Heart left ventricle (tissue), 16 donors: ENCODE data around the gene FBXO46. TPM values are rescaled to one million over a fixed set of nuclear protein-coding genes. Genes with fewer than 3 reads are reported as not detected.
"Not testable (repeated sequence)": the region's sequence is repeated elsewhere in the genome, so short reads cannot be mapped to it uniquely, and the experiment has no call there.

Experiments
- ATAC-seq, 4 donors: fragments of 200-7000 bp; cut with Tn5 transposase; one replicate each; pipeline ENCODE4 v1.9.1; 2020 to 2022; ENCODE audit warnings: moderate library complexity in 4 of 4, mild to moderate bottlenecking in 3 of 4, moderate number of reproducible peaks in 1 of 4
- DNase-seq, 5 donors: peaks; one replicate each; pipeline ENCODE4 v3.0.0-alpha.2; 2020
- H3K27ac ChIP-seq, 12 donors: fragments of 200-600 bp; sonication (generic) in 4 of 12; one replicate each; pipeline versions ENCODE4 v1.5.0 to v1.8.0; 2016 to 2022; ENCODE audit warnings: mild to moderate bottlenecking in 2 of 12
- H3K27me3 ChIP-seq, 9 donors: fragments of 200-600 bp; sonication (generic) in 2 of 9; one replicate each; pipeline versions ENCODE4 v1.5.1 to v1.8.0; 2016 to 2022; ENCODE audit warnings: mild to moderate bottlenecking in 3 of 9
- H3K36me3 ChIP-seq, 9 donors: fragments of 200-600 bp; sonication (generic) in 2 of 9; one replicate each; pipeline versions ENCODE4 v1.5.0 to v1.8.0; 2018 to 2022; ENCODE audit warnings: mild to moderate bottlenecking in 2 of 9
- H3K4me1 ChIP-seq, 12 donors: fragments of 200-600 bp; sonication (generic) in 4 of 12; one replicate each; pipeline versions ENCODE4 v1.5.0 to v1.8.0; 2016 to 2022; ENCODE audit warnings: mild to moderate bottlenecking in 3 of 12
- H3K4me3 ChIP-seq, 12 donors: fragments of 200-600 bp; sonication (generic) in 4 of 12; one replicate each; pipeline versions ENCODE4 v1.5.0 to v1.8.0; 2017 to 2022; ENCODE audit warnings: mild to moderate bottlenecking in 9 of 12, moderate library complexity in 4 of 12
- H3K9me3 ChIP-seq, 12 donors: fragments of 200-600 bp; sonication (generic) in 4 of 12; one replicate each; pipeline versions ENCODE4 v1.5.0 to v1.8.0; 2016 to 2022; ENCODE audit warnings: mild to moderate bottlenecking in 1 of 12
- POLR2A ChIP-seq, 2 donors: fragments of 450-650 bp; IDR thresholded peaks; one replicate each; pipeline ENCODE4 v1.6.1; 2017; ENCODE audit warnings: antibody characterized with exemption in 2 of 2, mild to moderate bottlenecking in 2 of 2, moderate library complexity in 2 of 2
- WGBS, 4 donors: extraction: QIAGEN DNeasy Blood & Tissue Kit in 2 of 4; methylation state at CpG; one replicate each; pipeline versions ENCODE4 v1.1.5 to v1.1.7; 2013 to 2018; 5-methylcytosine and 5-hydroxymethylcytosine counted together
- intact Hi-C, 10 donors: fragments of 100-400 bp; cut with DNase I; formaldehyde crosslinking; loops; one replicate each; pipeline versions ENCODE4 v1.11.1 to v1.14.2; 2022
- polyA plus RNA-seq, 2 donors: library from polyadenylated mRNA; stranded (reverse); fragments of 200-250 nt; gene quantifications; one replicate each; pipeline ENCODE4 v1.2.3, GENCODE V29; 2013
- total RNA-seq, 9 donors: library from RNA; depleted of rRNA in 2 of 9; stranded (reverse); fragments of >200 nt in 2 of 9; fragmentation: NEBNext Ultra II Directional in 3 of 9; extraction: Animal tissue kit (Norgen Biotek cat#: 25700) in 3 of 9; gene quantifications; one replicate each; pipeline versions ENCODE4 v1.1.0 to v1.2.4, GENCODE V29; 2016 to 2023
- TF ChIP-seq, protein P1 (sequence below), 12 donors: fragments of 200-600 bp; sonication (generic) in 4 of 12; IDR thresholded peaks; one replicate each; pipeline versions ENCODE4 v1.5.0 to v1.8.0; 2018 to 2022; ENCODE audit warnings: antibody characterized with exemption in 12 of 12, mild to moderate bottlenecking in 5 of 12
- donor health status: ischemic (EF 13 %, LVEDD 7.1; RV severe dilation, severe dysfunction).
- donor health status: healthy with polysubstance abuse.
- donor health status: DM: no; HTN: yes; CAD: no.
- donor health status: DM: no; HTN: no; CAD: no.
- donor health status: ischemic (EF 25% LVEDD 6.9; RV normal size, moderate dysfunction).
- donor health status: ischemic (EF 25% LVEDD 5.7; RV mildly dilated, moderate dysfunction).
- donor health status: healthy.
- donor health status: DM: yes; HTN: yes; CAD: no.
- donor health status: ischemic (EF 35%, LVEDD 5.7; RV mildly dilated, moderate dysfunction).
- donor health status: nonischemic (EF 11% LVEDD 7.7; RV severe dilation, severe dysfunction).
- donor health status: DM: yes; HTN: yes; CAD: no.
- donor health status: PGD.
- donor health status: ischemic (EF 29% LVEDD 5.4; RV normal size, mild dysfunction).
- donor health status: nonischemic (EF 23%, LVEDD 6.1; RV moderate dilation, normal function).

Gene FBXO46
- total and polyA plus RNA-seq, 11 donors = 7.2 to 17.8 (median 10.2) TPM

DNA sequence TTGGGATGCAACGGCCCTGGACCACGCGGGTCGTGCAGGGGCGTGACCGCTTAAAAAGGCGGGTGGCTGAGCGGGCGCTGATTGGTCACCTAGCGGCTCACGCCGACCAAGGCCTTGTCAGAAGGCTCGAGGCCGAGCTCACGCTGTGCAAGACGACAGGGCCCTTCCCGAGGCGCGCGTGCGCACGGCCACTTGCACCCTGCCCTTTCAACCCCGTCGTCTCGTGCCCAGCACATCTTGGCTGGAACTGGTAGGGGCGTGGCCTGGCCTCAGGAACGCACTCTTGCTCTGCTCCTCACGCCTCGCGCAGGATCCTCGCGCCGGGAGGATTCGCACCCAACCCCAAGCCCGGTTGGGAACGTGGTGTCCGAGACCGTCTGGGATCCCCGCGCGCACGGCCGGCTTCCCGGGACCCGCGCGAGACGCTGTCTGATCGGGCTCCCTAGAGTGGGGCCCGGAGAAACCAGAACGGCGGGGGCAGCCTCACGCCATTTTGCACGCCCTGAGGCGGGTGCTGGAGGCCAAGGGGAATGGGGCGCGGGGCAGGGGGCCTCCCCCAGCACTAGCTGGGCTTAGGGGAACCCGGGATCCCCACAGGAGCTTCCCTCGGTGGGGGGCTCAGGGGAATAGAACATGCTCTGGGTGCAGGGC, 2.6 kb upstream of the FBXO46 start, which contains the start of gene MEIOSIN:
MEIOSIN (plus strand) TSS at position 280 of the 651 bp plus-strand sequence. CDS start 1,938 bp downstream, outside the sequence.
- Histone ChIP-seq H3K4me1 (peaks cover 0 to 21% (median 12%) of the 10 kb centered on the region in 12 donors), H3K36me3 (no peaks in the 10 kb centered on the region), H3K9me3 (no peaks in the 10 kb centered on the region), H3K4me3 (no peak within 1 kb of the TSS), H3K27ac (no peak within 1 kb of the TSS), H3K27me3 (no peaks in the 10 kb centered on the region)
- no peak for DNase-seq
- TF ChIP-seq, protein P1, sequence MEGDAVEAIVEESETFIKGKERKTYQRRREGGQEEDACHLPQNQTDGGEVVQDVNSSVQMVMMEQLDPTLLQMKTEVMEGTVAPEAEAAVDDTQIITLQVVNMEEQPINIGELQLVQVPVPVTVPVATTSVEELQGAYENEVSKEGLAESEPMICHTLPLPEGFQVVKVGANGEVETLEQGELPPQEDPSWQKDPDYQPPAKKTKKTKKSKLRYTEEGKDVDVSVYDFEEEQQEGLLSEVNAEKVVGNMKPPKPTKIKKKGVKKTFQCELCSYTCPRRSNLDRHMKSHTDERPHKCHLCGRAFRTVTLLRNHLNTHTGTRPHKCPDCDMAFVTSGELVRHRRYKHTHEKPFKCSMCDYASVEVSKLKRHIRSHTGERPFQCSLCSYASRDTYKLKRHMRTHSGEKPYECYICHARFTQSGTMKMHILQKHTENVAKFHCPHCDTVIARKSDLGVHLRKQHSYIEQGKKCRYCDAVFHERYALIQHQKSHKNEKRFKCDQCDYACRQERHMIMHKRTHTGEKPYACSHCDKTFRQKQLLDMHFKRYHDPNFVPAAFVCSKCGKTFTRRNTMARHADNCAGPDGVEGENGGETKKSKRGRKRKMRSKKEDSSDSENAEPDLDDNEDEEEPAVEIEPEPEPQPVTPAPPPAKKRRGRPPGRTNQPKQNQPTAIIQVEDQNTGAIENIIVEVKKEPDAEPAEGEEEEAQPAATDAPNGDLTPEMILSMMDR (IDR thresholded peaks at IDR 0.05) = no peak
- no peak for TF ChIP-seq POLR2A (IDR thresholded peaks at IDR 0.05)
- no peak for ATAC-seq
- intact Hi-C loops = loop anchor here in 7 of 10 donors (5.0 kb wide), 2 partner anchors 34 to 41 kb away; partner anchors contain the start of genes SIX5 (in 6 of the 7), QPCTL (in 1 of the 7) and SNRPD2 (in 1 of the 7)
- 90 to 95% (median 91%) methylated on average over 41 to 59 of the region's 59 CpGs for WGBS, 4 donors

DNA sequence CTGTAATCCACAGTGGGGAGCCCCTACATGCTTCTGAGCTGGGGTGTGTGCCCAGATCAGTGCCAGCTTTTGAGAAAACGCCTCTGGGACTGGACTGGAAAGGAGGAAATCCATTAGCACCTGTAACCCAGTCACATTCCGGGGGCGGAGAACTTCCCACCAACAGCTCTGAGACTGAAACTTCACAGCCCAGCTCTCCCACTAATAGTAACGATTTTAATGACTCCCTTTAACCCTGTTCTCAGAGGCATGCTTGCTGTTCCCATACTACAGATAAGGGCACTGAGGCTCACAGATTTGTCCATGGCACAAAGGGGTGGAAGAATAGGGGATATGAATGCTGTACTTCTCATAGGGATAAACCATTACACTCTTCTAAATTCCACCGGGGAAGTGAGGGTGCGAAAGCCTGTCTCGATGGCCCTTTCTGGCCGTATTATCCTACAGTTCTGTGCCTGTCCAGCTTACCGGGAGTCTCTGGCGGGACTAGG, 851 bp downstream of the FBXO46 start:
- intact Hi-C loops = loop anchor here in 9 of 10 donors (2.0 to 5.0 kb wide), 4 partner anchors 13 to 39 kb away; partner anchors contain the start of genes SIX5 (in 7 of the 9), QPCTL (in 1 of the 9) and SNRPD2 (in 1 of the 9)
- no peak for DNase-seq
- H3K36me3 ChIP-seq = no peaks in the 10 kb centered on the region
- H3K9me3 ChIP-seq = no peaks in the 10 kb centered on the region
- H3K4me1 ChIP-seq = peaks cover 0 to 22% (median 12%) of the 10 kb centered on the region in 12 donors
- H3K4me3 ChIP-seq = peak overlapping the region; percentile 66 to 93 (median 80)
- TF ChIP-seq, protein P1 (IDR thresholded peaks at IDR 0.05) = no peak
- TF ChIP-seq POLR2A (IDR thresholded peaks at IDR 0.05) = no peak
- no peaks in the 10 kb centered on the region for H3K27me3 ChIP-seq
- 4 to 15% (median 10%) methylated on average over 10 of the region's 10 CpGs for WGBS, 4 donors
- ATAC-seq = no peak
- H3K27ac ChIP-seq = peak overlapping the region in 8 of 12 donors; percentile 43 to 84 (median 68)

- Histone ChIP-seq H3K4me1 (peaks cover 0 to 22% (median 12%) of the 10 kb centered on the region in 12 donors), H3K4me3 (peak overlapping the region in 1 of 12 donors; percentile 92)
- DNase-seq, H3K36me3 ChIP-seq, H3K27me3 ChIP-seq, intact Hi-C loops, H3K9me3 ChIP-seq, ATAC-seq, H3K27ac ChIP-seq: not testable (repeated sequence)
- WGBS, 4 donors = 94 to 97% (median 95%) methylated on average over 18 of the region's 18 CpGs
Observed at GRCh38 chr19:45728683-45729082, 2.0 kb downstream of the FBXO46 start.

GRCh38 chr19:45720065-45720464, 10.6 kb downstream of the FBXO46 start:
- Histone ChIP-seq H3K36me3 (peaks cover 0 to 26% (median 7%) of the 10 kb centered on the region in 9 donors), H3K4me1 (peaks cover 0 to 40% (median 16%) of the 10 kb centered on the region in 12 donors)
- intact Hi-C loops = loop anchor here in 1 of 10 donors (5.0 kb wide), 1 partner anchor 42 kb away; no protein-coding TSS in a partner anchor
- H3K27ac ChIP-seq, H3K27me3 ChIP-seq, H3K4me3 ChIP-seq, H3K9me3 ChIP-seq, DNase-seq, ATAC-seq: not testable (repeated sequence)
- WGBS, 4 donors = 95 to 98% (median 98%) methylated on average over 11 of the region's 11 CpGs
